ENCODE results near the gene CBLC.

Gene CBLC

DNA sequence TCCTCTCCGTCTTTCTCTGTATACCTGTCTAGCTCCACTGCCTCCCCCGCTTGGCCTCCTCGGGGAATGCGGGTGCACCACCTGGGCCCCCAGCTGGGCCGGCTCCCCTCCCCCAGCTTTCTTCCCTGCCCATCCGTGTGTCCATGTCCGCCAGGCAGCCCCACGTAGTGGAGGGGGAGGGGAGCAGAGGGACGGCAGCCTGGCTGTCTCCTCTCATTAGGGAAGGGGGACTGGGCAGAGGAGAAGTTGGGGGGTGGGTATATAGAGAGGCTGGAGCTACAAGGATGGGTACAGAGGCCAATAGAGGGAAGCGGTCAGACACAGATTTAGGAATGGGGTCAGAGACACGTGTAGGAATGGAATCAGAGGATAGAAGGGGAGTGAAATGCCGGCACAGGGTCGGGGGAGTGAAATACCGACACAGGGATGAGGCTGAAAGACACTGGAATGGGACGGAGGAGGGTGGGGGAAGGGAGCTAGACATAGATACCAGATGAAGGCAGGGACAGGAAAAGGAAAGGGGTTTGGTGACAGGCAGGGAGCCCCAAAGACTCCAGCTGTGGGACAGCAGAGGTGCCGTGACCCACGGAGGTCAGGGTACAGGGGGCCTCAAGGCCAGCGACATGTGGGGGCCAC, 71.2 kb downstream of the CBLC start:
- H3K9ac ChIP-seq (ENCODE audit: low read length), result no peak overlapping the region
- H3K4me3 ChIP-seq (ENCODE audit: low read length), result no peak overlapping the region
- peaks cover 18% of the 10 kb centered on the region for H3K4me1 ChIP-seq (ENCODE audit: control insufficient read depth, insufficient read depth, low read length)
- H3K27me3 ChIP-seq (ENCODE audit: control insufficient read depth, insufficient read depth, low read length), result no peaks in the 10 kb centered on the region
- no peaks in the 10 kb centered on the region for H3K36me3 ChIP-seq (ENCODE audit: control insufficient read depth, insufficient read depth, low read length)
- H3K27ac ChIP-seq (ENCODE audit: low read depth, low read length), result peak overlapping the region; percentile 90

Measured in rectal smooth muscle tissue (tissue), 1 donor.